ENCODE data around the gene CCR5. TPM values are rescaled to one million over a fixed set of nuclear protein-coding genes. Genes with fewer than 3 reads are reported as not detected.

CCR5 gene
- total RNA-seq, 1 donor from 2014 or later, result 0.55 TPM

GRCh38 chr3:46398186-46398955 lies 27.6 kb downstream of the CCR5 start:
- peaks cover 17% of the 10 kb centered on the region for H3K4me1 Mint-ChIP-seq
- intact Hi-C loops (cut with micrococcal nuclease), result no loop called here
- ATAC-seq (ENCODE audit: low read depth), result no peak
- ChIA-PET POLR2A (no interaction called here), CTCF (no interaction called here)
- H3K27me3 Mint-ChIP-seq, result no peaks in the 10 kb centered on the region
- H3K9me3 Mint-ChIP-seq, result peaks cover 3% of the 10 kb centered on the region
- DNase-seq, result no peak
- no peaks in the 10 kb centered on the region for H3K36me3 Mint-ChIP-seq (ENCODE audit: low read depth)
- no peak for TF ChIP-seq CTCF (IDR thresholded peaks at IDR 0.05)
- H3K4me3 Mint-ChIP-seq, result no peak overlapping the region
- no peak overlapping the region for H3K27ac Mint-ChIP-seq

GRCh38 chr3:46399098-46399497 lies 28.4 kb downstream of the CCR5 start:
- Mint-ChIP-seq H3K4me3 (no peak overlapping the region), H3K36me3 (ENCODE audit: low read depth) (no peaks in the 10 kb centered on the region), H3K27me3 (no peaks in the 10 kb centered on the region), H3K4me1 (peaks cover 17% of the 10 kb centered on the region), H3K27ac (no peak overlapping the region), H3K9me3 (peaks cover 3% of the 10 kb centered on the region)
- no peak for TF ChIP-seq CTCF (IDR thresholded peaks at IDR 0.05)
- intact Hi-C loops (cut with micrococcal nuclease), result no loop called here
- no peak for DNase-seq
- ATAC-seq (ENCODE audit: low read depth), result no peak
- POLR2A ChIA-PET, result interaction anchor here (0.5 kb wide), 1 partner anchor 22 kb away, joined by 3 read pairs; no protein-coding TSS in a partner anchor
- CTCF ChIA-PET, result no interaction called here

GRCh38 chr3:46399557-46399956 lies 28.8 kb downstream of the CCR5 start:
- H3K36me3 Mint-ChIP-seq (ENCODE audit: low read depth), result no peaks in the 10 kb centered on the region
- H3K27me3 Mint-ChIP-seq, result no peaks in the 10 kb centered on the region
- H3K9me3 Mint-ChIP-seq, result peaks cover 3% of the 10 kb centered on the region
- ChIA-PET CTCF (no interaction called here), POLR2A (interaction anchor here (0.5 kb wide), 1 partner anchor 22 kb away, joined by 3 read pairs; no protein-coding TSS in a partner anchor)
- no peak overlapping the region for H3K27ac Mint-ChIP-seq
- intact Hi-C loops (cut with micrococcal nuclease), result no loop called here
- DNase-seq (no peak), ATAC-seq (ENCODE audit: low read depth) (no peak)
- no peak overlapping the region for H3K4me3 Mint-ChIP-seq
- H3K4me1 Mint-ChIP-seq, result peaks cover 17% of the 10 kb centered on the region
- no peak for TF ChIP-seq CTCF (IDR thresholded peaks at IDR 0.05)

GRCh38 chr3:46400000-46400734 lies 29.4 kb downstream of the CCR5 start:
- Mint-ChIP-seq H3K4me3 (no peak overlapping the region), H3K27me3 (no peaks in the 10 kb centered on the region), H3K4me1 (peaks cover 16% of the 10 kb centered on the region), H3K27ac (no peak overlapping the region), H3K9me3 (peaks cover 3% of the 10 kb centered on the region), H3K36me3 (ENCODE audit: low read depth) (no peaks in the 10 kb centered on the region)
- DNase-seq, result no peak
- ChIA-PET CTCF (no interaction called here), POLR2A (no interaction called here)
- ATAC-seq (ENCODE audit: low read depth), result no peak
- intact Hi-C loops (cut with micrococcal nuclease), result no loop called here
- no peak for TF ChIP-seq CTCF (IDR thresholded peaks at IDR 0.05)

- TF ChIP-seq CTCF (IDR thresholded peaks at IDR 0.05), result no peak
- POLR2A ChIA-PET, result no interaction called here
- ATAC-seq (ENCODE audit: low read depth), result no peak
- peaks cover 19% of the 10 kb centered on the region for H3K4me1 Mint-ChIP-seq
- no peak overlapping the region for H3K4me3 Mint-ChIP-seq
- intact Hi-C loops (cut with micrococcal nuclease), result no loop called here
- no peaks in the 10 kb centered on the region for H3K36me3 Mint-ChIP-seq (ENCODE audit: low read depth)
- CTCF ChIA-PET, result no interaction called here
- H3K27me3 Mint-ChIP-seq, result no peaks in the 10 kb centered on the region
- DNase-seq, result no peak
- H3K9me3 Mint-ChIP-seq, result peaks cover 3% of the 10 kb centered on the region
- H3K27ac Mint-ChIP-seq, result no peak overlapping the region
Measured at GRCh38 chr3:46400846-46401245, 30.1 kb downstream of the CCR5 start.
